PFSK-1 (cell line): Measurements from ENCODE around the gene ADAMTS14.

Experiments used
- FOXP2 ChIP-seq: optimal IDR thresholded peaks from 2 replicates; pipeline ENCODE3; 2011; ENCODE audit warnings: borderline replicate concordance, control low read depth, inconsistent platforms; ENCODE audit not compliant: insufficient read depth; ENCODE audit errors: extremely low read length, extremely low read depth
- POLR2AphosphoS5 ChIP-seq: IDR thresholded peaks from 2 replicates; pipeline ENCODE4 v1.6.1; 2012; ENCODE audit warnings: low read depth, mild to moderate bottlenecking, control low read depth, low read length, moderate library complexity
- SIN3A ChIP-seq: IDR thresholded peaks from 2 replicates; pipeline ENCODE4 v1.6.1; 2012; ENCODE audit warnings: mild to moderate bottlenecking, low read length, moderate library complexity, borderline replicate concordance; ENCODE audit not compliant: insufficient read depth
- TAF1 ChIP-seq: IDR thresholded peaks from 2 replicates; pipeline ENCODE4 v1.6.1; 2012; ENCODE audit warnings: low read length, control low read depth, borderline replicate concordance; ENCODE audit not compliant: insufficient read depth
- TF ChIP-seq, protein P1 (sequence below), 2 experiments: IDR thresholded peaks; 2 replicates each; pipeline versions ENCODE4 v1.6.1 to v1.8.0; 2011 to 2012; ENCODE audit warnings: low read depth in 2 of 2, low read length in 2 of 2, control low read depth in 1 of 2, inconsistent platforms in 1 of 2, mild to moderate bottlenecking in 1 of 2, moderate library complexity in 1 of 2; ENCODE audit not compliant: insufficient read depth in 1 of 2

ADAMTS14 gene

DNA sequence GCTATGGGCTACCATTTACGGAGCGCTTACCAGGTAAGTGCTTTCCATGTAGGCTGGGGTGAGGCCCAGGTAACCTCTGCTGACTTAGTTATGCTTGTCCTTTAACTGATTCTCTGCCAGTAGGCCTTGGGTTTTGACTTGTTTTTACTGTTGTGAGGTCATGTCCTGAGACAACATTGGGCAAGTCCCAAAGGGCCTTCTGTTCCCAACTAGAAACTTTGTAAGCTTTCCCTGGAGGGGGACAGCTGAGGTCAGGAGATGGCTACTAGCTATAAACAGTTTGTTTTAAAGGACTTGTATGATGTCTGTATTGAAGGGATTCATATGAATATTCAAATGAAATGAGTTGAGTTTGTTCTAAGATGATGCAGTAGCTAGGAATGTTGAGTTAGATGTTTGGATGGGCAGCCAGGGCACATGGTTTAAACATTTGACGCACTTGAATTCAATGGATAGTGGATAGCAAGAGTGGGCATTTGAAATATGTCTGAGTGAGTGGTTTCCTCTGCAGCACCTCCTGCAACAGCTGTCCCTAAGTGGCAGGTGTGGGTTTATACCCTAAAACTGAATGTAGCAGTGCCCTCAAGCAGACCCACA is 133.4 kb downstream of the ADAMTS14 start:
- TF ChIP-seq FOXP2 (no peak), POLR2AphosphoS5 (no peak), SIN3A (no peak), TAF1 (no peak)
- TF ChIP-seq, protein P1, sequence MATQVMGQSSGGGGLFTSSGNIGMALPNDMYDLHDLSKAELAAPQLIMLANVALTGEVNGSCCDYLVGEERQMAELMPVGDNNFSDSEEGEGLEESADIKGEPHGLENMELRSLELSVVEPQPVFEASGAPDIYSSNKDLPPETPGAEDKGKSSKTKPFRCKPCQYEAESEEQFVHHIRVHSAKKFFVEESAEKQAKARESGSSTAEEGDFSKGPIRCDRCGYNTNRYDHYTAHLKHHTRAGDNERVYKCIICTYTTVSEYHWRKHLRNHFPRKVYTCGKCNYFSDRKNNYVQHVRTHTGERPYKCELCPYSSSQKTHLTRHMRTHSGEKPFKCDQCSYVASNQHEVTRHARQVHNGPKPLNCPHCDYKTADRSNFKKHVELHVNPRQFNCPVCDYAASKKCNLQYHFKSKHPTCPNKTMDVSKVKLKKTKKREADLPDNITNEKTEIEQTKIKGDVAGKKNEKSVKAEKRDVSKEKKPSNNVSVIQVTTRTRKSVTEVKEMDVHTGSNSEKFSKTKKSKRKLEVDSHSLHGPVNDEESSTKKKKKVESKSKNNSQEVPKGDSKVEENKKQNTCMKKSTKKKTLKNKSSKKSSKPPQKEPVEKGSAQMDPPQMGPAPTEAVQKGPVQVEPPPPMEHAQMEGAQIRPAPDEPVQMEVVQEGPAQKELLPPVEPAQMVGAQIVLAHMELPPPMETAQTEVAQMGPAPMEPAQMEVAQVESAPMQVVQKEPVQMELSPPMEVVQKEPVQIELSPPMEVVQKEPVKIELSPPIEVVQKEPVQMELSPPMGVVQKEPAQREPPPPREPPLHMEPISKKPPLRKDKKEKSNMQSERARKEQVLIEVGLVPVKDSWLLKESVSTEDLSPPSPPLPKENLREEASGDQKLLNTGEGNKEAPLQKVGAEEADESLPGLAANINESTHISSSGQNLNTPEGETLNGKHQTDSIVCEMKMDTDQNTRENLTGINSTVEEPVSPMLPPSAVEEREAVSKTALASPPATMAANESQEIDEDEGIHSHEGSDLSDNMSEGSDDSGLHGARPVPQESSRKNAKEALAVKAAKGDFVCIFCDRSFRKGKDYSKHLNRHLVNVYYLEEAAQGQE (IDR thresholded peaks at IDR 0.05; ENCODE audit: insufficient read depth in 1 of 2, low read depth in 2 of 2, low read length in 2 of 2) = no peak

GRCh38 chr10:70806841-70807240 is 134.5 kb downstream of the ADAMTS14 start:
- no peak for TF ChIP-seq TAF1
- no peak for TF ChIP-seq SIN3A
- no peak for TF ChIP-seq FOXP2
- TF ChIP-seq POLR2AphosphoS5 = no peak
- TF ChIP-seq, protein P1 (IDR thresholded peaks at IDR 0.05; ENCODE audit: insufficient read depth in 1 of 2, low read depth in 2 of 2, low read length in 2 of 2) = no peak

DNA sequence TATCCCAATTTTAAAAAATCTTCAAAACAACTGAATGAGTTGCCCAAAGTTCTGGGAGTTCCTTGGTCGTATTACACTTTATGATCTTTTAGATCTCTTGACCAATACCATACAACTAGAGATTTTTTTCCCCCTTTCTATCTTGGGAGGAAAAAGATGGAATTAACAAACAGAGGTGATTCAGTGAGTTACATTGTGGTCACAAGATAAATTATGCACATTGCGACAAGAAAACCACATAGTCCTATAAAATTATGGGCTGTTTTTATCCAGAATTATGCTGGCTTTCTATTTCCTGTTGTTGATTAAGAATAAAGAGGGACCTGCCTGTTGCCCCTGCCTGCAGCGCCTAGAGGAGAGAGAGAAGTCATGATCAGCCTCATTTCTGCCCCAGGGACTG is 135.2 kb downstream of the ADAMTS14 start:
- TF ChIP-seq POLR2AphosphoS5 (no peak), SIN3A (no peak), FOXP2 (no peak), TAF1 (no peak)
- TF ChIP-seq, protein P1 (IDR thresholded peaks at IDR 0.05; ENCODE audit: insufficient read depth in 1 of 2, low read depth in 2 of 2, low read length in 2 of 2) = no peak

- no peak for TF ChIP-seq POLR2AphosphoS5
- no peak for TF ChIP-seq TAF1
- TF ChIP-seq, protein P1 (IDR thresholded peaks at IDR 0.05; ENCODE audit: insufficient read depth in 1 of 2, low read depth in 2 of 2, low read length in 2 of 2) = no peak
- no peak for TF ChIP-seq SIN3A
- no peak for TF ChIP-seq FOXP2
Observed at GRCh38 chr10:70809011-70809611, 136.8 kb downstream of the ADAMTS14 start.
